Activated CD8-positive, alpha-beta memory T cell treated with anti-CD3 and anti-CD28 coated beads for 36 hours (primary cell): ENCODE measurements around the gene PCP4L1. TPM values are rescaled to one million over a fixed set of nuclear protein-coding genes. Genes with fewer than 3 reads are reported as not detected.
"Not testable (repeated sequence)": the region's sequence is repeated elsewhere in the genome, so short reads cannot be mapped to it uniquely, and the experiment has no call there.

Experiments used
- CTCF ChIA-PET: fragments of 350-600 bp; sonication (Branson Sonifier 250); formaldehyde crosslinking; loops from one replicate; lab custom pipeline; 2021; ENCODE audit warnings: antibody characterized with exemption; lab: Charles Lee
- POLR2A ChIA-PET: fragments of 350-600 bp; sonication (Branson Sonifier 250); formaldehyde crosslinking; loops from one replicate; lab custom pipeline; 2021; ENCODE audit warnings: antibody characterized with exemption; lab: Charles Lee
- total RNA-seq, 2 experiments: library from RNA; stranded (reverse); gene quantifications; one replicate each; pipeline ENCODE4 v1.2.3, GENCODE V29; 2021

Gene PCP4L1
- under 1 TPM in 1 of 2 experiments, not detected in 1; 0.13 TPM for total RNA-seq

GRCh38 chr1:161258439-161259344 lies at the start of gene PCP4L1:
TSS of gene PCP4L1 (plus strand) at chr1:161258745. CDS start at chr1:161258975, 230 bp downstream.
- POLR2A ChIA-PET, result no interaction called here
- CTCF ChIA-PET, result interaction anchor here (0.7 to 1.8 kb wide), 2 partner anchors 9 to 123 kb away, joined by 4 to 7 read pairs; no protein-coding TSS in a partner anchor

GRCh38 chr1:161209790-161210409 lies 48.6 kb upstream of the PCP4L1 start:
- CTCF ChIA-PET, result interaction anchor here (1.0 to 5.8 kb wide), 4 partner anchors 8 to 104 kb away, joined by 3 to 46 read pairs (median 4); partner anchors contain the start of genes APOA2, NDUFS2, SDHC and TOMM40L
- POLR2A ChIA-PET, result interaction anchor here (0.5 kb wide), 1 partner anchor 90 kb away, joined by 5 read pairs; no protein-coding TSS in a partner anchor

GRCh38 chr1:161214369-161214768 lies 44.2 kb upstream of the PCP4L1 start:
- POLR2A ChIA-PET, result no interaction called here
- CTCF ChIA-PET, result interaction anchor here (3.3 kb wide), 1 partner anchor 12 kb away, joined by 15 read pairs; the partner anchor contains the start of gene TOMM40L

- POLR2A ChIA-PET, result no interaction called here
- CTCF ChIA-PET, result interaction anchor here (1.1 to 3.3 kb wide), 4 partner anchors 9 to 174 kb away, joined by 3 to 15 read pairs (median 8); partner anchors contain the start of gene TOMM40L
These were observed 43.5 kb upstream of the PCP4L1 start, which contains the start of gene FCER1G for GRCh38 chr1:161215076-161215475. TSS of gene FCER1G (plus strand) at chr1:161215295. CDS start at chr1:161215322, 27 bp downstream.

GRCh38 chr1:161216945-161217712 lies 41.4 kb upstream of the PCP4L1 start:
- CTCF ChIA-PET, result interaction anchor here (0.6 to 3.3 kb wide), 5 partner anchors 9 to 50 kb away, joined by 3 to 15 read pairs (median 4); partner anchors contain the start of gene TOMM40L
- POLR2A ChIA-PET, result interaction anchor here (0.5 to 0.6 kb wide), 2 partner anchors 37 to 172 kb away, joined by 3 to 4 read pairs; no protein-coding TSS in a partner anchor

- POLR2A ChIA-PET, result no interaction called here
- CTCF ChIA-PET, result interaction anchor here (2.6 to 3.3 kb wide), 2 partner anchors 9 to 10 kb away, joined by 6 to 15 read pairs; partner anchors contain the start of gene TOMM40L
These were observed 40.7 kb upstream of the PCP4L1 start for GRCh38 chr1:161217831-161218230.

GRCh38 chr1:161218301-161219077 lies 40.1 kb upstream of the PCP4L1 start:
- POLR2A ChIA-PET, result no interaction called here
- CTCF ChIA-PET, result interaction anchor here (1.0 to 2.6 kb wide), 4 partner anchors 10 to 164 kb away, joined by 3 to 6 read pairs (median 3); no protein-coding TSS in a partner anchor

- CTCF ChIA-PET, result interaction anchor here (1.0 to 2.6 kb wide), 4 partner anchors 9 to 163 kb away, joined by 3 to 6 read pairs (median 3); no protein-coding TSS in a partner anchor
These were observed 39.3 kb upstream of the PCP4L1 start for GRCh38 chr1:161219078-161219892.

GRCh38 chr1:161220002-161220401 lies 38.5 kb upstream of the PCP4L1 start:
- CTCF ChIA-PET, result interaction anchor here (0.9 to 2.6 kb wide), 3 partner anchors 8 to 162 kb away, joined by 3 to 6 read pairs (median 3); no protein-coding TSS in a partner anchor
- POLR2A ChIA-PET, result no interaction called here

More at GRCh38 chr1:161219078-161219892, 39.3 kb upstream of the PCP4L1 start:
- POLR2A ChIA-PET, result no interaction called here

GRCh38 chr1:161222175-161223019 lies 36.1 kb upstream of the PCP4L1 start:
- POLR2A ChIA-PET, result no interaction called here
- CTCF ChIA-PET, result interaction anchor here (0.6 to 7.2 kb wide), 6 partner anchors 11 to 218 kb away, joined by 3 to 56 read pairs (median 10); partner anchors contain the start of gene NDUFS2

GRCh38 chr1:161223805-161224694 lies 34.5 kb upstream of the PCP4L1 start:
- ChIA-PET POLR2A (no interaction called here), CTCF (interaction anchor here (0.7 to 7.9 kb wide), 7 partner anchors 8 to 216 kb away, joined by 3 to 56 read pairs (median 23); partner anchors contain the start of genes FCER1G and NDUFS2)

GRCh38 chr1:161224695-161225087 lies 33.9 kb upstream of the PCP4L1 start:
- POLR2A ChIA-PET, result not testable (repeated sequence)
- CTCF ChIA-PET, result interaction anchor here (0.7 to 7.9 kb wide), 9 partner anchors 9 to 158 kb away, joined by 3 to 56 read pairs (median 9); partner anchors contain the start of genes B4GALT3, FCER1G, NDUFS2 and PPOX

- CTCF ChIA-PET, result interaction anchor here (0.7 to 7.9 kb wide), 26 partner anchors 9 to 486 kb away, joined by 3 to 56 read pairs (median 4); partner anchors contain the start of genes ADAMTS4, B4GALT3, CFAP126 and FCER1G
- POLR2A ChIA-PET, result interaction anchor here (0.7 to 1.5 kb wide), 8 partner anchors 9 to 81 kb away, joined by 3 to 10 read pairs (median 6); partner anchors contain the start of genes NDUFS2 and PPOX
These were observed 33.4 kb upstream of the PCP4L1 start for GRCh38 chr1:161225178-161225533.
